Keratinocyte (primary cell): Measurements from ENCODE around the gene UGT1A10.

Experiments used
- CTCF ChIP-seq, 3 experiments: IDR thresholded peaks in 1 of 3; conservative IDR thresholded peaks in 1 of 3; optimal IDR thresholded peaks in 1 of 3; 2 replicates in 2 of 3; 3 replicates in 1 of 3; pipeline versions ENCODE3 to v1.5.1; 2011; ENCODE audit warnings: low read length in 3 of 3, mild to moderate bottlenecking in 3 of 3, moderate library complexity in 2 of 3, control low read depth in 1 of 3, inconsistent platforms in 1 of 3; ENCODE audit not compliant: insufficient read depth in 2 of 3; ENCODE audit errors: extremely low read depth in 1 of 3
- EZH2 ChIP-seq: IDR thresholded peaks from one replicate; pipeline ENCODE4 v1.6.1; 2012; ENCODE audit warnings: inconsistent platforms, mild to moderate bottlenecking, low read length, moderate library complexity

GRCh38 chr2:233713262-233713615 lies 77.0 kb downstream of the UGT1A10 start:
- TF ChIP-seq CTCF (optimal IDR thresholded peaks at IDR 0.05 in 1 of 3, IDR thresholded peaks at IDR 0.05 in 1 of 3, conservative IDR thresholded peaks at IDR 0.05 in 1 of 3; ENCODE audit: extremely low read depth in 1 of 3, insufficient read depth in 2 of 3, low read length in 3 of 3) (no peak), EZH2 (no peak)
